GM18873 (cell line): ENCODE measurements around the gene EVA1A.

Experiments
- ATAC-seq: cut with Tn5 transposase; IDR thresholded peaks from one replicate; pipeline ENCODE4 v1.9.1; 2021; ENCODE audit warnings: mild to moderate bottlenecking, moderate library complexity, moderate number of reproducible peaks; ENCODE audit not compliant: unreplicated experiment, low FRiP score

EVA1A gene

DNA sequence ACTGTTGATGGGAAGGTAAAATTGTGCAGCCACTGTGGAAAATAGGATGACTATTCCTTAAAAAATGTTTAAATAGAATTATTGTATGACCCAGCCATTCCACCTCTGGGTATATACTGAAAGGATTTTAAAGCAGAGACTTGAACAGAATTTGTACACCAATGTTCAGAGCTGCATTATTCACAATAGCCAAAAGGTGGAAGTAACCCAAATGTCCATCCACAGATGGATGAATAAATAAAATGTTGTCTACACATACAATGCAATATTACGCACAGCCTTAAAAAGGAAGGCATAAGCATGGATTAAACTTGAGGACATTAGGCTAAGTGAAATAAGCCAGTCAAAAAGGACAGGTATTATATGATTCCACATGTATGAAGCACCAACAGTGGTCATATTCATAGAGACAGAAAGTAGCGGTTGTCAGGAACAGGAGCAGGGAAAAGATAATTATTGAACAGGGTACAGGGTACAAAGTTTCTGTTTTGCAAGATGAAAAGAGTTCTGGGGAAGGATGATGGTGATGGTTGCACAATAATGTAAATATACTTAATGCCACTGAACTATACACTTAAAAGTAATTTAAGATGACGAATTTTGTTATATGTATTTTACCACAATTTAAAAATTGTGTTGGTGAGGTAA, 39.4 kb downstream of the EVA1A start:
- ATAC-seq: no peak

DNA sequence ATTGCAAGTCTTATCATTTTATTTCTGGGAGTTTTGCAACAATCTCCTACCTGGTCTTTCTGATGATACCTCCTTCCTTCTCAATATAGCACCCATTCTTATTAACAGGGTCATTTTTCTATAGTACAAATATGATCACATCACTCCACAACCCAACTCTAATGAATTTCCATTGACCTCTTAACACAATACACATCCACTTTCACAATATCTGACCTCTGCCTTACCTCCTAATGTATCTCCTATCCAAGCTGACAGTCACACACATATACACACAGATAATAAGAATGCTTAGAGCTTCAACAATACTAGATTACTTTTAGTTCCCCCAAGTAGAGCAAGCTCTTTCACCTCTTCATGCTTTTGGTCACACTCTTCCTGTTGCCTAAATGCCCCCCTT, 40.9 kb downstream of the EVA1A start:
- no peak for ATAC-seq

DNA sequence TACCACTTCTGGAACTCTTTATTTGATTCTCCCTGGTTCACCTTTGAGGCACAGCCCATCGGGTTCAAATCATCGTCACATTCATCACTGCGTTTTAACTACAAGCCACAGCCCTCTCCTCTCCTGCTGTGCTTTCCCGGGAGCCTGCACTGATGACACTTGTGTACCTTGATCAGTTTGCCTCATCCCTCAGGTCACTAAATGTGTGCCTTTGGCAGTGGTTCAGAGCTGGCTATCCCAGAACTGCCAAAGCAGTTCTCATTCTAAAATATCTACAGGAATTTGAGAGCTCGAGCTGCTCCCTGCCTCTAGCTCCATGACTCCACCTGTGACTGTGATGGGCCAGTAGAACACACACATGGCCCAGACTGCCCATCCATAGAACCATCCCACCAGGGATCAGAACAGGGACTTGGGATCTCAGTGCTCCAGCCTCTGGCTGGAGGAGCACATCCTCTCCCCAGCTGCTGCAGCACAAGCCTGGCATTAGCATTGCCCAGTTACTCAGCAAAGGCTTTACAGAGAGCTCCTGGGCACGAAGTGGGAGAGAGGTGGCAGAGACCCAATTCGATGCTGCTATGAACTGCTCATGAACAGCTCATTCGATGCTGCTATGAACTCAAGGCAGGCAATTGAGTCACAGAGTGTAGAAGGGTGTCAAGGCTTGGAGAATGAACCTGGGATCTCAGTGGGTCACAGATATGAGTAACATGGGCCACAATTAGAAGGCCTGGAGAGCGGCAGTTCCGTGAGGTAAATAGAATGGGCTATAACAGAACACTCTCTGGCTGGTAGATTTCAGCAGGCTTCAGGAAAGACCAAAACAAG, 41.9 kb downstream of the EVA1A start:
- ATAC-seq: no peak

DNA sequence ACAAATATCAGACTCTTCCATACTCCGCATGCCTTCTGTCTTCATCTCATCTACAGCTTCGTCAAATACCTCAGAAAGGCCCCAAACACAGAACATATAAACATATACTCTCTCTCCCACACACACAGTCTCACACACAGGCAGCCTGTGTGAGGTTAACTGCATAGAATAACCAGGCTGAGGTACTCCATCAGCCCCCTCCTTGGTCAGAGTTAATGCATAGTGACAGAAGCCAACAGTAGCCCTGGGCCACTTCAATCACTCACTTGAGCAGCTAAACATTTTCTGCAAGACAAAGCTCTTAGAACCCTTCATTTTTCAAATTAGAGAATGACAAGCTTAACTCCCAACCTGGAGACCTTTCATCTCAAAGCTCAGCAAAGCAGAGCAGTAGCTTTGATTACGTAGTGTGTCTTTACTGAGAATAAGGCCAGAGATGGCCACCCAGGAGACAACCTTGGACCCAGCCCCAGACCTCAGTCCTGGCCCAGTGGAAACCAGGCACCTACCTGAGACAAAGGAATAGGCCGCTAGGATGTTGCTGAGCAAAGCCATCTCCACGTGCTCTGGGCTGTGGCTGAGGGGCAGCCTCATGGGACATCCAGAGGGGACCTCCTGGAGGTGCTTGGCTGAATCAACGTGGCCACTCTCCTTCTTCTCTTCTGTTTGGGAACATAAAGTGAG, 43.0 kb downstream of the EVA1A start:
- no peak for ATAC-seq

DNA sequence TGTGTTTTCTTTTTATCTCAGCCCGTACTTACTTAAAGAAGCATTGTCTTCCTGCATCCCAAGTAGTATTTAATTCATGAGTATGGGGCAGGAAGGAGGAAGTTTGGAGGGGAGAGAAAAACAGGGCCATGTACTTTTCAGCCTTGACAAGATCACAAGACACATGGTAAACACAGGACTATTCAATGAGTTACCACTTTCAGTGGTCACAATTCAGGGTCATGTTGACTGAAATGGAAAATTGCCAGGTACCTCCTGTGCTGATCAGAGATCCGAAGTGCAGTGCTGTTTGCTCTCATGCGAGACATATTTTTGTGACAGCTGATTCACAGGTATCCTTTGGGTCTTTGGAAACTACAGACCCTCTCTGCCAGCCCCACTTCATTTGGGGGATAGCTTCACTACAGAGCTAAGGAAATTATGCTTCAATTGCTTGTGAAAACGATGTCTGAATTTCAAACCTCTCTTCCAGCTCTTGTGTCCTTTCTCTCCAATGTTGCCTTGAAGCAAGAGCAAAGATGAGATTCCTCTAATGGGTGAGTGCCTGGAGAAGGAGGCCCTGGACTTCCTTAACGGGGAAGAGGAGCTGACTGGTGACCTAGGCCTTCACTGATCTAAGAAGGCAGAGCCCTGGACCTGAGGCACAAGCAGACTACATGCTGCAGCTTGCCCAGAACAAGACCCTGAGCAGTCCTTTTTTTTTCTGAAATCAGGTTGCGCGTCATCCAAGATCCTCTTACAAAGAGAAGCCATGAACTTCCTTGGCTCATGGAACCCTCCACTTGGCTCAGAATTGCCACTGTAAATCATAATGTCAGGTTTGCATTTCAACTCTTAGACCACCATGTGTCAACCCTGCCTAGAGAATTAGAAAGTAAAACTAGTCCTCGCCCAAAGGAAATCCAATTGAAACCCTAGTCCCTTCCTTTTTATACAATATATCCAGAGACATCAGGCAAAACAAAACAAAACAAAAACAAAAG, 44.1 kb downstream of the EVA1A start:
- ATAC-seq: no peak

DNA sequence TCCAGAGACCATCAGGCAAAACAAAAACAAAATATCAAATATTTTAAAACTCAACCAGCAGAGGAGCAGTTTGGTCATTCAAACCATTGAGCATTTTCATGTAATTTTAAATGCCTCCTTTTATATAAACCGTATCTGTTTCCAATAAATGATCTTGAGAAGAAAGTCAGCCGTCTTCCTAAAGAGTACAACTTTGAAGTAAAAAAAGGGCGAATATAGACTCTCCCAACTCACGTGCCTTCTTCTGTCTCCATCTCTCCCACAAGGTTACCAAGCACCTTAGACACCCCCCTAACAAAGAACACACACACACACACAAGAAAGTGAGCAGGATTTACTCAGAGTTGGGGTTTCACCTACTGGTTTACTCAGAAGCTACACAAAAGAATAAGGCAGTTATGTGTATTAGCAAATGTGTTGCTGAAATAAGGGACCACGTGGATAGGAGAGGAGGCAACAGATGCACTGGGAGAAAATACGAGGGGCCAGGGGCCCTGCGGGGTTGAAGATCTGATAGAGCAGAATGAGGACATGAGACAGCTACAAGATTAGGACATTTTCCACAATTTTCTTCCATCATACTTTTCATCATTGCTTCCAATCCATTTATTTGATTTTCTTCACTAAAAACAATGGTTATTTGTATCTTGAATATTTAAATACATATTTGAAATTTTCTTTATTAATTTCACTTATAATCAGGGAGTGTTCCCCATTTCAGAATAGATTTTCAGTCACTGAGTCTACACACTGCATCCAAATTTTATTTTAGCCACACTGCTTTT, 45.0 kb downstream of the EVA1A start:
- ATAC-seq: no peak

DNA sequence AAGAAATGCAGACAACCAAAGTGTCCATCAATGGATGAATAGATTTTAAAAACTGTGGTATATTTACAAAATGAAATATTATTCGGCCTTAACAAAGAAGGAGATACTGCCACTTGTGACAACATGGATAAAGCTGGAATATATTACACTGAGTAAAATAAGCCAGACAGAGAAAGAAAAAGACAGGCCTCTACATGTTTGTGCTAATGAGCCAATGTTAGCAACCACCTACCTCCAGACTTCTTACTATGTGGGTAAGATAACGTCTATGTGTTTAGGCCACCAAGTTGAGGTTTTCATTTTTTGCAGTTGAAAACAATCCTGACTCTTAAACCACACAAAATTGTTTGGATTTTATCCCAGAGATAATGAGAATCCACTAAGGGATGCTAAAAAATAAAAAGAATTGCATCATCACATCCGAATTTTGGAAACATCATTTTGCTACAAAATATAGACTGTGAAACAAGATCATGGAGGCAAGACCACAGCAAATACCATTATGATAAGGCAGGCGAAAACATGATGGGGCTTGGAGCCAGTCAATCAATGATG, 47.0 kb downstream of the EVA1A start:
- ATAC-seq: no peak

DNA sequence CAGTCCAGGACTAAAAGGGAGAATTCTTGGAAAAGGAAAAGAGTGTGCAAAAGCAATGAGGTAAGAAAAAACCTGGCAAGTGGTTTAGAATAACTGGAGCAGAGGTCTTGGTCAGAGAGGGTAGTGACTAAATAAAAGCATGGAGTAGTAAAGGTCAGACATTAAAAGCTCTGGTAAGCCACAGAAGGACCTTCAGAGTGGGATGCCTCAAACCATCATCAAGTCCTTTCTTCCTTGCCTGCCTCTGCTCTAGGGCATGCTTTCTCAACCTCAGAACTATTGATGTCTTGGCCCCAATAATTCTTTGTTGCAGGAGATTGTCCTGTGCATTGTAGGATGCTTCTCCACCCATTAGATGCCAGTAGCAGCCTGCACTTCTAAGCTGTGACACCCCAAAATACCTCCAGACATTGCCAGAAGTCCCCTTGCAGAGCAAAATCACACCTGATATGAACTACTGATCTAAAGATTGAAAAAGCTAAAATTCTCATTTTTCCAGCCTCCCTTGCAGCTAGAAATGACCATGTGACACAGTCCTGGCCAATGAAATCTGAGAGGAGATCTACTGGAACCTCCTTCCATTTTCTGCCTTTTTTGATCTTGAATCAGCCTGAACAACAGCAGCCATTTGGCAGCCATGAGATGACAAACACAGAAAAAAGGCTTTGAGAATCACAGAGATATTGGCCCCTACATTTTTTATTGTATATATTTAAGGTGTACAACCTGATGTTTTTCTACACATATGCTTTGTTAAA, 48.1 kb downstream of the EVA1A start:
- ATAC-seq: no peak

DNA sequence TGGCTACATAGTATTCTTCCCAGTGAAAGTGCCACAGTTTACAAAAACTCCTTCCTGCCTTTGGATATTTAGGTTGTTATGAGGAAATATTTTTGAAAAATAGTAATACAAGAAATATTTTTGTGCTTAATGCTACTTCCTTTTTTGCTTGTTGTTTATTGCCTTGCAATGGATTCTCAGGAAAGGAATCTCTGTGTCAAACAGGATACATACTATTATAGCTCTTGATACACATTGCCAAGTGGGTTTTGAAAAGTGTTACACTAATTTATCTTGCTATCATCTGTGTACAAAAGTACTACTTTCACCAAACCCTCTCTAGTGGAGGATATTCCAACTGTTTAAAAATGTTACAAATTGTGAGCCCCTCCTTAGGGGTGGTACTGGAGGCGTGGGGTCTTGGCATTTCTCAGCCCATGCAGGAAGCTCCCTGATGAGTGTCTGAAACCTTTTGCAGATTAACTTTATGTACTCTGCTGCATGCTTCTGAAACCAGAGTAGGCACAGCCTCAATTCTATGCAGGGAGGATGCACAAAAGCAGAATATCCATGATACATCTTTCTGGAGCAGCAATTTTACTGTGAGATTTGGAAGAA, 54.5 kb downstream of the EVA1A start:
- no peak for ATAC-seq

DNA sequence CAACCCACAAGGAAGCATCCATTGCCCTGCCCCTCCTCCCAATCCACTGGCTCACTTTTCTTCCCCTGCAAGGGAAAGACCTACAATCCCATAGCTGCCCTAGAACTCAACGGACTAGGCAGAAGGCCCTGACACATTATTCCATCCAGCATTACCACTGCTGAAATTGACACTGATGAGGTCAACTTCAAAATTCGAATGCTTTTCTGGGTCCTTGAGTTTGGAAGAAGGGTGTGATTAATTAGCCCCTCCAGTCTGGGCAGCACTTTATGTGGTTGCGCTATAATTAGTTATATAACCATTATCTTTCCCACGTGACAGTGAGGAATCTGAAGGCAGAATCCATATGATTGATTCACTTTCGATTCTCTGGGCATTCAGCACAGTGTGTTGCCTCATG, 55.7 kb downstream of the EVA1A start:
- no peak for ATAC-seq

DNA sequence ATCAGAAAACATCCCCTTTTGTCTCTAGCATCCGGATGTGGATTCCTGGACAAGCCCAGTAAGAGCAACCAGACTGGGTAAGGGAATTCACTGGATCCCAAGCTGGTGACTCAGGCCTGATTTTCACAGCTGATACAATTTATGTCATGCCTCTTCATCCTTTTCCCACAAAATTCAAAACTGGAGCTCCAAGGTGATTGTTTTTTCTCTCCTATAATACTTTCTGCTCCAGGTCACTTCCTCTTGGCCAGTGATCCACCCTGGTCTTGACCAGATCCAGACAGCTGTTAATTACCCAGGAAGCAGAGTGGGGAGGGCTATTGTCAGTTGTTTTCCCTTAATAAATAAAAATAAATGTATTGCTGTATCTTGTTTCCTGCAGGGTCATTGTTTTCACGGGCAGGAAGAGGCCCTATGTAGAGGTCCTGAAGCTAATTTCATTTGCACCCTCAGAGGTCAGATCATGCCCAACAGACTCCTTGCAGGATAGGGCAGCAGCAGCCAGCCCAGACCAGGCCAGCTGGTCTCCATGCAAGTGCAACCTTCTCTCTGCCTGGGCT, 57.6 kb downstream of the EVA1A start:
- no peak for ATAC-seq

DNA sequence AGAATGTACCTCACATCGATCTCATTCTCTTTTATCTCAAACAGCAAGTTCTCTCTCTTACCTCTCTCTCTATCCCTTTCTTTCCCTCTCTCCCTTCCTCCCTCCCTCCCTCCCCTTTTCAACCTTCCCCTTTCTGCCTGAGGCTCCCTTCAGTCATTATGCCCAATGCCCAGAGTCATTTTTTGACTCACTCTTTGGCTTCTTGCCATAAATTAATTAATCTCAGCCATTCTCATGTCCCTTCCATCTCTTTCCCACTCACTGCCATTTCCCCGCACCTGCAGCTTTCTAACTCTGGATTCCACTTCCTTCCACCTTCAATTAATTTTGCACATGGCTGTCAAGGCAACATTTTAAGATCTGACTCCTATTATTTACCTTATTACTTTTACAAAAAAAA, 60.1 kb downstream of the EVA1A start:
- no peak for ATAC-seq

DNA sequence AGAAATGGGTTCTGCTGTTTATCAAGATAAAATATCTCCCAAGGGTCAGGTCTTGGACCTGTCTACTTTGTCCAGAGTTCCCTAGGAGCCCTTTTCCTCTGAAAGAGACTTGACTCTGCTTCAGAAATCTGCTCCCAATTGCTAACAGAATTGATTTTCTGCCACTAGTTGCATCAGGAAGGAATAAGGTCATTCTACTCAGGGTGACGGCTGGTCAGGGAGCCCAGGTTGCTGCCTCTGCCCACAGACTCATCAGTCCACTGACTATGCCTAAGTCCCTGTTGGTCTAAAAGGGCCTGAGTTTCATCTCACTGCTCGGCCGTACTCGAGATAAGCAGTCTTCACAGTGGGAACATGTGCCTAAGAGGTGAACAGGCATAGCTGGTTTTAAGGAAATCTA, 61.2 kb downstream of the EVA1A start:
- no peak for ATAC-seq

DNA sequence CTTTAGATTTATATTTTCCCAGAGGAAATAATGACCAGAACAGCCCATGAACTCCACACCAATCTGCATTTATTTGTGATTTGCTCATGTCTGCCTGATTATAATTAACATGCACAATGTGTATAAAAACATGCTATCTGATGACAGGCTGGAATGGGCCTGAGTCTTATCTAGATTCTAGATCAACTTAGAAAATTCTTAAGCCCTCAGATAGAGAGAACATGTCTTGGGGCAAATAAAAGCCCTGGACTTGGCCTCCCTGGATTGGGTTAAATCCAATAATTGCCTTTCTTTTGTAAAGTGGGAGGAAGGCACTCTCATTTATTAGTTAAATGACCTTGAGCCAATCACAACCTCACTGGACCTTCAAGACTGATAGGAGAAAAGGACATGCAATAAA, 61.8 kb downstream of the EVA1A start:
- no peak for ATAC-seq

DNA sequence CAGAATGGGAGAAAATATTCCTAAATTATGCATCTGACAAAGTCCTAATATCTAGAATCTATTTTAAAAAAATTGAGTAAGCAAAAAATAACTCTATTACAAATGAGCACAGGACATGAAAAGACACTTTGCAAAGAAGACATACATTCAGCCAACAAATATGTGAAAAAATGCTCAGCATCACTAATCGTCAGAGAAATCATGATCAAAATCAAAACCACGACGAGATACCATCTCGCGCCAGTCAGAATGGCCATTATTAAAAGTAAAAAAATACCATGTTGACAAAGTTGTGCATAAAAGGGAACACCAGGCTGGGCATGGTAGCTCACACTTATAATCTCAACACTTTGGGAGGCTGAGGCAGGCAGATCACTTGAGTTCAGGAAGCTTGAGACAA, 63.5 kb downstream of the EVA1A start:
- no peak for ATAC-seq

DNA sequence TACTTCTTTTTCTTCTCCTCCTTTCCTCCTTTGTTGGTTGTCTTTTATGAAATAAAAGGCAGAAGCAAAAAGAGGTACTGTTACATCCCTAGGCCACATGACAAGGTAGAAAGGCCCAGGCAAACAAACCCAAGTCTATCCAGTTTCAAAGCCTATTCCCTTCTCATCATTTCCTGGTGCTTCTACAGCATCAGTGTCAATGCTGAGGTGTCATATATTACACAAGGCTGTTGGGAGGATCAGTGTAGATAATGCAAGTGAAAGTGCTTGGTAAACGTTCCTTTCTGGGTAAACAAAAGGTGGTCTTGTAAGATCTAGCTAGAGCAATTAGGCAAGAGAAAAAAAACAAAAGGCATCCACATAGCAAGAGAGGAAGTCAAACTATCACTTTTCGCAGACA, 64.9 kb downstream of the EVA1A start:
- no peak for ATAC-seq

DNA sequence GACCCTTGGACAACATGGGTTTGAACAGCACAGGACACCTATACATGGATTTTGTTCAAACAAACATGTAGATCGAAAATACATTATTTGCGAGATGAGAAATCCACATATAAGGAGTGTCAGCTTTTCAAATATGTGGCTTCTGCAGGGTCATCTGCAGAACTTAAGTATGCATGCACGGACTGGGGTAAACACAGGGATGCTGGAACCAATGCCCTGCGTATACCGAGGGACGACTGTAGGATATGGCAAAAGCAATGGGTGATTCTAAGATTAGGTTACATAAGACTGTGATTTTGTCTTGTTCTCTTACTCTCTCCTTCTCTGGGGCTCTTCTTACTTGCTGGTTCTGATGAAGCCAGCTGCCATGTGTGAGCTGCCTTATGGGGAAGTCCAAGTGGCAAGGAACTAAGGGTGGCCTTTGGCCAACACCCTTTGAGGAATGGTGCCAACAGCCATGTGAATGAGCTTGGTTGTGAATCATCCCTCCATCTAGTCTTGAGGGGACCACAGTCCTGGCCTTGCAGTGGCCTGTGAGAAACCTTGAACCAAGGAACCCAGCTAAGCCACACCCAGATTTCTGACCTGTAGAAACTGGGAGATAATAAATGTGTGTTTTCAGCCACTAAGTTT, 66.5 kb downstream of the EVA1A start:
- ATAC-seq: no peak

DNA sequence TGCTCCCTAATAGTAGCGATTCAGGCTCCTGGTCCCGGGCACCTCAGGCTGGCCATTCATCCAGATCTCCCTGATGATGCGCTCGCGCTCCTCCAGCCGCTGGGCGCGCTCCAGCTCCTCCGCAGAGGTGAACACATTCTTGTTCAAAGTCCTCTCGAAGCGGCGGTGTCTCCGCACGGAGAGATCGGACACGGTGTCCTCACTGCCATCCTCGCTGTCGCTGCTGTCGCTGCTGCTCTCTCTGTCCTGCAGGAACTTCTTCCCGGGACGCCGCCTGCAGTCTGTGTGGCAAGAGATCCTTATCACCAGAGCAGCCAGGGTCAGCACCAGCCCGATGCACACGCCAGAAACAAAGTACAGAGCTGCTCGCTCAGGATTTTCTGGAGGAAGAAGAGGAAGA, 67.5 kb downstream of the EVA1A start:
- ATAC-seq: no peak
